ENCODE results near the gene RASAL2. TPM values are rescaled to one million over a fixed set of nuclear protein-coding genes. Genes with fewer than 3 reads are reported as not detected.
"Not testable (repeated sequence)": the region's sequence is repeated elsewhere in the genome, so short reads cannot be mapped to it uniquely, and the experiment has no call there.

RASAL2 gene
- total RNA-seq, 8 experiments from 2014 or later, result 8.0 to 36.6 (median 23.7) TPM

- in situ Hi-C loops (cut with MboI; ENCODE audit: low pct_unique_long_range_greater_than_20kb in 2 of 9, low sequenced_read_pairs in 9 of 9, unreplicated experiment in 9 of 9), result no loop called here
- WGBS, 10 experiments, result 73 to 98% (median 93%) methylated on average over 1 to 4 of the region's 4 CpGs
- no peak overlapping the region for H3K27ac ChIP-seq
- no peak overlapping the region for H3K4me3 ChIP-seq
- no peak for ATAC-seq (replicated peaks in 6 of 8)
- peaks cover 3 to 4% of the 10 kb centered on the region in 2 donors for H3K4me1 ChIP-seq (replicated peaks in 1 of 2)
Measured at GRCh38 chr1:178102218-178102617, 8.3 kb downstream of the RASAL2 start.

- H3K27ac ChIP-seq, result no peak overlapping the region
- no peaks in the 10 kb centered on the region for H3K4me1 ChIP-seq (replicated peaks in 1 of 2)
- H3K4me3 ChIP-seq, result no peak overlapping the region
- ATAC-seq (replicated peaks in 6 of 8), result peak in 1 of 8 experiments; percentile 48
- 50 to 100% (median 91%) methylated on average over 1 of the region's 1 CpG; no CpG with 5 or more reads in 3 of the 10 experiments for WGBS, 10 experiments
- in situ Hi-C loops (cut with MboI; ENCODE audit: low pct_unique_long_range_greater_than_20kb in 2 of 9, low sequenced_read_pairs in 9 of 9, unreplicated experiment in 9 of 9), result no loop called here
Measured at GRCh38 chr1:178107823-178108222, 13.9 kb downstream of the RASAL2 start.

- Histone ChIP-seq H3K27ac (no peak overlapping the region), H3K4me3 (no peak overlapping the region), H3K4me1 (replicated peaks in 1 of 2) (no peaks in the 10 kb centered on the region)
- no peak for ATAC-seq (replicated peaks in 6 of 8)
- in situ Hi-C loops (cut with MboI; ENCODE audit: low pct_unique_long_range_greater_than_20kb in 2 of 9, low sequenced_read_pairs in 9 of 9, unreplicated experiment in 9 of 9), result no loop called here
- WGBS, 10 experiments, result 80 to 100% (median 89%) methylated on average over 1 to 5 of the region's 5 CpGs
Measured at GRCh38 chr1:178109348-178110143, 15.6 kb downstream of the RASAL2 start.

GRCh38 chr1:178115260-178115659 is 21.4 kb downstream of the RASAL2 start:
- Histone ChIP-seq H3K4me1 (replicated peaks in 1 of 2) (no peaks in the 10 kb centered on the region), H3K27ac (no peak overlapping the region), H3K4me3 (no peak overlapping the region)
- in situ Hi-C loops (cut with MboI; ENCODE audit: low pct_unique_long_range_greater_than_20kb in 2 of 9, low sequenced_read_pairs in 9 of 9, unreplicated experiment in 9 of 9), result no loop called here
- ATAC-seq (replicated peaks in 6 of 8), result no peak

- WGBS, 10 experiments, result 77 to 100% (median 95%) methylated on average over 1 to 4 of the region's 4 CpGs
- Histone ChIP-seq H3K4me3 (no peak overlapping the region), H3K27ac (no peak overlapping the region), H3K4me1 (replicated peaks in 1 of 2) (peaks cover 4 to 7% of the 10 kb centered on the region in 2 donors)
- in situ Hi-C loops (cut with MboI; ENCODE audit: low pct_unique_long_range_greater_than_20kb in 2 of 9, low sequenced_read_pairs in 9 of 9, unreplicated experiment in 9 of 9), result no loop called here
- ATAC-seq (replicated peaks in 6 of 8), result no peak
Measured at GRCh38 chr1:178118524-178118923, 24.6 kb downstream of the RASAL2 start.

- no peak overlapping the region for H3K27ac ChIP-seq
- no peak for ATAC-seq (replicated peaks in 6 of 8)
- WGBS, 10 experiments, result 17 to 100% (median 86%) methylated on average over 1 to 5 of the region's 5 CpGs
- no peak overlapping the region for H3K4me3 ChIP-seq
- H3K4me1 ChIP-seq (replicated peaks in 1 of 2), result peaks cover 4 to 7% of the 10 kb centered on the region in 2 donors
- in situ Hi-C loops (cut with MboI; ENCODE audit: low pct_unique_long_range_greater_than_20kb in 2 of 9, low sequenced_read_pairs in 9 of 9, unreplicated experiment in 9 of 9), result no loop called here
Measured at GRCh38 chr1:178119628-178120027, 25.7 kb downstream of the RASAL2 start.

GRCh38 chr1:178120088-178120487 is 26.2 kb downstream of the RASAL2 start:
- Histone ChIP-seq H3K4me1 (replicated peaks in 1 of 2) (peaks cover 4 to 7% of the 10 kb centered on the region in 2 donors), H3K4me3 (no peak overlapping the region), H3K27ac (no peak overlapping the region)
- in situ Hi-C loops (cut with MboI; ENCODE audit: low pct_unique_long_range_greater_than_20kb in 2 of 9, low sequenced_read_pairs in 9 of 9, unreplicated experiment in 9 of 9), result no loop called here
- 86 to 100% (median 99%) methylated on average over 1 to 4 of the region's 4 CpGs for WGBS, 10 experiments
- ATAC-seq (replicated peaks in 6 of 8), result no peak

GRCh38 chr1:178120520-178121052 is 26.7 kb downstream of the RASAL2 start:
- ATAC-seq (replicated peaks in 6 of 8); H3K4me1 ChIP-seq (replicated peaks in 1 of 2); in situ Hi-C loops (cut with MboI; ENCODE audit: low pct_unique_long_range_greater_than_20kb in 2 of 9, low sequenced_read_pairs in 9 of 9, unreplicated experiment in 9 of 9); H3K4me3 ChIP-seq; H3K27ac ChIP-seq: not testable (repeated sequence)
- 78 to 100% (median 99%) methylated on average over 1 to 7 of the region's 7 CpGs; no CpG with 5 or more reads in 2 of the 10 experiments for WGBS, 10 experiments

GRCh38 chr1:178121883-178122282 is 28.0 kb downstream of the RASAL2 start:
- 0 to 60% (median 5%) methylated on average over 1 to 4 of the region's 4 CpGs for WGBS, 10 experiments
- Histone ChIP-seq H3K4me1 (replicated peaks in 1 of 2) (peaks cover 4 to 7% of the 10 kb centered on the region in 2 donors), H3K27ac (peak overlapping the region; percentile 8 to 37), H3K4me3 (no peak overlapping the region)
- peak in 5 of 8 experiments; percentile 92 to 96 (median 94) for ATAC-seq (replicated peaks in 6 of 8)
- in situ Hi-C loops (cut with MboI; ENCODE audit: low pct_unique_long_range_greater_than_20kb in 2 of 9, low sequenced_read_pairs in 9 of 9, unreplicated experiment in 9 of 9), result no loop called here

- Histone ChIP-seq H3K27ac (peak overlapping the region; percentile 8), H3K4me3 (no peak overlapping the region)
Measured at GRCh38 chr1:178122283-178122682, 28.4 kb downstream of the RASAL2 start.

GRCh38 chr1:178124115-178124514 is 30.2 kb downstream of the RASAL2 start:
- no peak for ATAC-seq (replicated peaks in 6 of 8)
- Histone ChIP-seq H3K4me1 (replicated peaks in 1 of 2) (peaks cover 4 to 7% of the 10 kb centered on the region in 2 donors), H3K4me3 (no peak overlapping the region), H3K27ac (no peak overlapping the region)
- in situ Hi-C loops (cut with MboI; ENCODE audit: low pct_unique_long_range_greater_than_20kb in 2 of 9, low sequenced_read_pairs in 9 of 9, unreplicated experiment in 9 of 9), result no loop called here

More at GRCh38 chr1:178122283-178122682, 28.4 kb downstream of the RASAL2 start:
- ATAC-seq (replicated peaks in 6 of 8), result peak in 2 of 8 experiments; percentile 27 to 37
- H3K4me1 ChIP-seq (replicated peaks in 1 of 2), result peaks cover 4 to 7% of the 10 kb centered on the region in 2 donors
- WGBS, 10 experiments, result 0 to 100% (median 25%) methylated on average over 1 of the region's 1 CpG; no CpG with 5 or more reads in 1 of the 10 experiments
- in situ Hi-C loops (cut with MboI; ENCODE audit: low pct_unique_long_range_greater_than_20kb in 2 of 9, low sequenced_read_pairs in 9 of 9, unreplicated experiment in 9 of 9), result no loop called here

GRCh38 chr1:178126261-178126660 is 32.4 kb downstream of the RASAL2 start:
- peak in 2 of 8 experiments; percentile 50 to 83 for ATAC-seq (replicated peaks in 6 of 8)
- Histone ChIP-seq H3K4me3 (no peak overlapping the region), H3K4me1 (replicated peaks in 1 of 2) (peaks cover 4 to 7% of the 10 kb centered on the region in 2 donors), H3K27ac (no peak overlapping the region)
- in situ Hi-C loops (cut with MboI; ENCODE audit: low pct_unique_long_range_greater_than_20kb in 2 of 9, low sequenced_read_pairs in 9 of 9, unreplicated experiment in 9 of 9), result no loop called here

GRCh38 chr1:178126741-178127185 is 32.9 kb downstream of the RASAL2 start:
- whole genome bisulfite sequencing, 10 experiments, result 0 to 100% (median 93%) methylated on average over 1 of the region's 1 CpG; no CpG with 5 or more reads in 2 of the 10 experiments
- in situ Hi-C loops (cut with MboI; ENCODE audit: low pct_unique_long_range_greater_than_20kb in 2 of 9, low sequenced_read_pairs in 9 of 9, unreplicated experiment in 9 of 9), result no loop called here

More at GRCh38 chr1:178126741-178127185, 32.9 kb downstream of the RASAL2 start:
- Histone ChIP-seq H3K27ac (no peak overlapping the region), H3K4me3 (no peak overlapping the region), H3K4me1 (replicated peaks in 1 of 2) (peaks cover 4 to 7% of the 10 kb centered on the region in 2 donors)
- peak; percentile 30 to 99 (median 69) for ATAC-seq (replicated peaks in 6 of 8)

All from motor neuron (in vitro differentiated cells).